Stimulated activated CD8-positive, alpha-beta memory T cell treated with anti-CD3 and anti-CD28 coated beads, Interleukin-12 subunit alpha, Interleukin-12 subunit beta, amount 100 ng/mL, for 1 hour (primary cell): ENCODE data around the gene TBC1D7.

Experiments
- DNase-seq: peaks from one replicate; pipeline ENCODE4 v3.0.0-alpha.2; 2020; ENCODE audit warnings: low read depth

TBC1D7 gene

DNA sequence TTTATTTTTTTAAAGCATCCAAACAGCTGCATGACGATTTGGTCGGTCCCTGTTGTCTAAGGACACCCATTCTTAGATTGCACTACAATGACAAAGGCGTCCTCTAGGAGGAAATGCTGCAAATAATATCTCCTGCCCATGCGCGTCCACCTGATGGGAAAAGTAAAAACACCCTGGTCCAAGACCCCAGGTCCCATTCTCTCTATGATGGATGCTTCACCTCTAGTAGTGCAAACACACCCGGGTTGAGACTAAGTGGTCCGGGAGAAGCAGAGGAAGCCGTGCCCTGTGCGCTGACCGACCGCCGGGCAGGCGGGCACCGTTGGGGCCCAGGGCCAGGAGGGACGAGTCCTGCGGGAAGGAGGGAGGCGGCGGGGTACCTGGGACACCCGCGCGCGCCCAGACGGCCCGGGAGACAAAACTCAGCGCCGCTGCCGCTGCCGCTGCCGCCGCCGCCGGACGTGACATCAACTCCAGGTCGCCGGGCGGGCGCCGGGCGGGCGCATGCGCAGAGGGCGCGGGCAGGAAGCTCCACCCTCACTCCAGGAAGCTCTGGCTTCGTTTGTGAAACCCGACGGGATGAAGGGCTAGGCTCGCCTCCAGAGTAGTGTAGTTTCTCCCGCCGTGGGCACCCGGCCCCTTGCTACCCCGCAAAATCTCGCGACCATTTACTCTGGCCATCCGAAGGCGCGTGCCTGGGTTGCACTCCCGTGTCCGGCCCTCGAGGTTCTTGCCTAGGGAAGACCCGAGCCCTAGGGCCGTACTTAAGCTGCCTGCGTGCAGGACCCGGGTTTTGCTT, at the start of gene TBC1D7:
TBC1D7 (minus strand) TSS at position 462 of the 799 bp plus-strand sequence. CDS start 1,639 bp downstream, outside the sequence.
- peak; percentile 86 for DNase-seq

DNA sequence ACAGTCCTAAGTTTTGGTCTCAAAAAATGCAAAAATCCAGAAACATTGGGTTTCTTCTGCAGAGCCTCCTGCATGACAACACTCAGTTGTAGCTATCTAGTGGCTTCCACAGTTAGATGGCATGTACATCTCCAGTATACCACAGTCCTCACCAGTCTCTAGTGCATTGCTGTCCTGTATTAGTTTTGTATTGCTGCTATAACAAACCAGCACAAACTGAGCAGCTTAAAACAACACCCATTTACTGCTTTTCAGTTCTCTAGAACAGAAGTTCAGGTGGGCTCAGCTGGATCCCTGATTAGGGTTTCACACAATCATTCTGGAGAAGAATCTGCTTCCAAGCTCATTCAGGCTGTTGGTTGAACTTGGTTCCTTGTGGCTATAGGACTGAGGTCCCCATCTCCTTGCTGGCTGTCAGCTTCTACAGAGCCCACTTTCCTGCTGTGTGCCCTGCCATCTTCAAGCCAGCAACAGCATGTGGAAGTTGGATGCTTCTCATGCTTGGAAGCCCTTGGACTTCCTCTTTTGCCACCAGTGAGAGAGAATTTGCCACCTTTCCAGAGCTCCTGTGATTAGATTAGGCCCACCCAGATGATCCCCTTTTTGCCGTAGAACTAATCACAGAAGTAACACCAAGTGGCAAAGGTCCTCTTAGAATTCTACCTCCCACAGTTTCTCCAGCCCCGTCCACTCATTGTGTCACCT, 48.9 kb upstream of the TBC1D7 start:
- DNase-seq = no peak

DNA sequence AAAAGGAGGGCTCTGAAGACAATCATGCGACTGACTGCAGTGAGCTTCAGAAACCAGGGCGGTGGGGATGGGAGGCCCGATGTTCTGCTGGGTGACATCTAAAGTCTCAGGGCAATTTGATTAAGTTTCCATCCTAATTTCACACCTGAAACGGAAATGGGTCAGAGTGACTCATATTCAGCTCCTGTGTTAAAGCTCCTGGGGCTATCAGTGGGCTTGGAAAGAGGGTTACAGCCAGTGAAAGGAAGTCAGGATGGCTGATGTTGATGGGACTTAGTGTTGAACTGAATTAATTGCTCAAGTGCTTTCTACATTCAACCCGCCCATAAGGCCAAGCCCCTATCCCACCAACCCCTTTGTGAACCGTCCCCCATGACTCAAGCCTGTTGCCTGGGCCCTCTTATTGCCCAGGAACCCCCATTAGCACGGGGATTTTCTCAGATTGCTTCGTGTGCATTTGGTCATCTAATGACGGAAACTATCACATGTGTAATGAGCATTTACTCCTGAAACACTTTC, 47.1 kb upstream of the TBC1D7 start:
- no peak for DNase-seq

DNA sequence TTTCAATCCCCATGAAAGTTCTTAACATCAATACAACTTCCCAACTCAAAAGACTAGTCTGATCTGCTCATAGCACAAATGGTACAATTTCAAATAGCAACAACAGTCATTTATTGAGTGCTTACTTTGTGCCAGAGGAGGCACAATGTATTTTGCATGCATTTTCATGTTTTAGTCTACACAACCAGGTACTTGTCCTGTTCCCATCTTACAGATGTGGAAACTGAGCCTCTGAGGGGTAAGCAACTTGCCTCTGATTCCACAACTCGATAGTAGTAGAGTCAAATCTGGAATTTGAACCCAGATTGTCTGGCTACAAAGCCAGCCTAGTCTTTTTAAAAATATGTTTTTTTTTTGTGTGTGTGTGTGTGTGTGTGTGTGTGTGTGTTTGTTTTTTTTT, 45.6 kb upstream of the TBC1D7 start:
- DNase-seq = no peak

DNA sequence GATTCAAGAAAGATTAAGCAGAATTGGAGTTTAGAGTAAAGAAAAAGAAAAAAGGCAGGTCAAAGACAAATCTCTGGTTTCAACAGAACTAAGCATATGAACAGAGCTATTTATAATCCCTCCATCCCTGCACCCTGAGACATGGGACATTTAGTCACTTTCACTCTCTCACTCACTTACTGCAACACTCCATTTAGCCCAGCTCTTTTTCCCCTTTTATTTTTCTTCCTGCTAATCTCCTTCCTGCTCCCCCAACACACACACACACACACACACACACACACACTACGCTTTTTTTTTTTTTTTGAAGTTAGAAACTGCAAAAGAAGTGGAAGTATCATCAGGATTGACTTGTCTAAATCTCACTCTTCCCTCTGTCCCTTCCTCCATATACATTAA, 45.1 kb upstream of the TBC1D7 start:
- no peak for DNase-seq

DNA sequence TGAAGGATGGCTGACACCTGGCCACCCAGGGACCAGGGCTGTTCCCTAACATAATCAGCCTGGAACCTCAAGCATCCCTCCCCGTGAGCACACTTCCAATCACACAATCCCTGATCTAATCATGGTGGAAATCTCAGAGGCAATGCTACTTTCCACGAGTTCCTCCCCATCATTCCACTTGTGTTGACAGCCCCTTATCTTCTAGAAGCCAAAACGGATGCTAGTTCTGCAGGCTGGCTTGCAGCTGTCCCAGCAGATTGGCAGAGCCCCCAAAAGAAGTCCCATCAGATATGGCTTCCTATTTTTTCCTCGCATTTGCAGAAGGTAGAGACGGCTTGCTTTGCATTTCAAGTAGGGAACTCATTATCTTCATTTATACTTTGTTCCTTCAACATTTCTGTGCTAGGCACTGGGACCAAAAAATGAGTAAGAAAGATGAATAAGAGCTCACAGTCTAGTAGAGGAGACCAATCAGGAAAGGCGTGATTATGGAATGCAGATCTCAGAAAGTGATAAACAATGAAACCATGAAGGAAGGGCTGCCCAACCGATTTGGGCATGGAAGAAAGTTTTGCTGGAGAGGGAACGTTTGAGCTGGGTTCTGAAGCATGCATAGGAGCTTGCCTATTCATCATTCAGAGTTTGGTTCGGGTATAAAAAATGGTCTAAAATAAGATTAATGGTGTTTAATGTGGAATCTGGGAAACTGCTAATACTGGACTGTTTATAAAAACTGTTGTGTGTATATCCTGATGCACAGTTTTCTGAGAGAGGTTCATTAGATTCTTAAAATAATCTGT, 44.6 kb upstream of the TBC1D7 start:
- DNase-seq = no peak

DNA sequence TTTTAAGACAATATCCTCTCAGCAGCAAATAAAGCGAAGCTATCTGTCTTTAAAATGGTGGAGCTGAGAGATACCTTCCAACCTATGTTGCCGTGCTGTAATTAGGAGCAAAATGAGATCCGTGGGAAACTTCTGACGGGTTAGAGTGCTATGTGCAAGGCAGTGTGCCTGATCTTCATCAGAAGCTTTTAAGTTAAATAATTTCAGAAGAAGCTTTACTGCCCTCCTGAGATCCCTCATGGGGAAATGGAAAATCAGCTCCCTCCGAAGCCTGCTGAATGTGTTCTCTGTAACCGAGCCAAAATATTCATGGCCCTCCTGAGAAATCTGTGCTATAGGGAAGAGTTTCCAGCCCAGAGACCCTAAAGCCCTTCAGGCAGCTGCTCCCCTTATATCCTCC, 43.7 kb upstream of the TBC1D7 start:
- no peak for DNase-seq

DNA sequence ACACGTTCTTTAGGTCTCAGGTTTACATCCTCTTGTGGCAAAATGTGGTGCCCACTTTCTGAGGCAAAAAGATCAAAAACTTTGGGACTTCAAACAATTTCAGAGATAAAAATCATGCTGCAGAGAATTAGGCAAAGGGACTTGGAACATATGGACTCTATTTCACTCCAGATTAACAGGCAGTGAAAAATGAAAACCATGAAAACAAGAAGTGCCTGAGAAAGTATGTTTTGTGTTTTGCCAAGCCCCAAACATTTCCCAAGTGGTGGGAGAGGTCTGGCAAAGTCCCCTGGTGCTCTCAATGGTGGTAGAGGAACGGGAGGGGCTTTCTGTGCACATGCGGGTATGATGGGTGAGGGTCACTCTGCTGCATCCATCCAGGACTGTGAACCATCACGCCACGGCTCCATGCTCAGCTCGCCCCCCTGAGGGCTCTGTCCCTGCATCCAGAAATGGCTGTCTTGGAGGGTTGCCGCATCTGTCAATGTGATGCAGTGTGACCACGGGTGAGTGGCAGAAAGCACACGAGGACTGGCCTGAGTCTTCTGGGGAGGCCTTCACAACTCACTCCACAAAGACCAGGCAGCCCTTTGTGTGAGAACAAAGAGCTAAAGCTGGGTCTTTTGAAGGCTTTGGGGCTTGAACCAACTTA, 43.2 kb upstream of the TBC1D7 start:
- no peak for DNase-seq

DNA sequence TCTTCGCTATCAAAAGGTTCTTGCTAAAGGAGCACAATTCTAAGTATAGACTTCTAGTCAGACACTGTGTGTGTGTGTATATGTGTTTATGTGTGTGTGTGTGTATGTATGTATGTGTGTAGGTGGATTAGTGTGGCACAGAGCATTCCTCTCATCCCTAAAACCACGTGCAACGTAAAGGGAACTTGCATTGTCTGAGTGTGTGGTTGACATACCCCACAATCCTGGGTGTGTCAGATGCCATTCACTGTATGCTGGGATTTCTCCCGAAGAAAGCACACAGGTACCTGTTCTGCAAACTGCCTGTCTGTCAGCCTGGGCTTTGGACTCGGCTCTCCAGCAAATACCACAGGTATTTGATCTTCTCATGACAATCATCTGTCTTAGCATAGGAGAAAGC, 42.3 kb upstream of the TBC1D7 start:
- DNase-seq = no peak

DNA sequence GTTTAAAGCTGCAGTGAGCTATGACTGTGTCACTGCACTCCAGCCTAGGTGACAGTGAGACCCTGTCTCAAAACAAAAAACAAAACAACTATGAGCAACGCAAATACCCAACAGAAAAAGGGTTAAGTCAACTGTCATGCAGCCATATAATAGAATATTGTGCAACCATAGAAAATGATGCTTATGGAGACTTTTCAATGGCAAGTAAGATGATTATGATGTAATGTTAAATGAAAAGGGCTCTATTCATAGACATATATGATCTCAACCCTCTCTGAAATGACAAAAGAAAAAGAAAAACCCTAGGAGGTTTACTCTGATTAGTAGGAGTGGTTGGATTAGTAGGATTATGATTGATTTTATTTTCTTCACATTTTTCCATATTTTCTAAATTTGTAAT, 41.3 kb upstream of the TBC1D7 start:
- DNase-seq = no peak

DNA sequence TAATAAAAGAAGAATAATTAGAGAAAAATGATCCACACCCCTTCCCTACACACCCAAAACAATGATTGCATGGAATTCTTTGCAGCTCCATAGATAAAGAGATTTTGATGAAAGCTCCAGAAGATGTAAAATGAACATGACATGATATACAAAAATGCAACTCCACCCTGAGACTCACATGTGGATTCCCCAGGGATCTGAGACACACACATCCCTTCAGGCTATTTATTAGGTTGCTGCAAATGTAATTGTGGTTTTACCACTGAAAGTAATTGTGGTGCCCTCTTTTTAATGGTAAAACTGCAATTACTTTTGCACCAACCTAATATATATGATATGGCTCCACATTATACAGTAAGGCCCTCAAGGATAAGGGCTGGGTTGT, 40.4 kb upstream of the TBC1D7 start:
- no peak for DNase-seq

DNA sequence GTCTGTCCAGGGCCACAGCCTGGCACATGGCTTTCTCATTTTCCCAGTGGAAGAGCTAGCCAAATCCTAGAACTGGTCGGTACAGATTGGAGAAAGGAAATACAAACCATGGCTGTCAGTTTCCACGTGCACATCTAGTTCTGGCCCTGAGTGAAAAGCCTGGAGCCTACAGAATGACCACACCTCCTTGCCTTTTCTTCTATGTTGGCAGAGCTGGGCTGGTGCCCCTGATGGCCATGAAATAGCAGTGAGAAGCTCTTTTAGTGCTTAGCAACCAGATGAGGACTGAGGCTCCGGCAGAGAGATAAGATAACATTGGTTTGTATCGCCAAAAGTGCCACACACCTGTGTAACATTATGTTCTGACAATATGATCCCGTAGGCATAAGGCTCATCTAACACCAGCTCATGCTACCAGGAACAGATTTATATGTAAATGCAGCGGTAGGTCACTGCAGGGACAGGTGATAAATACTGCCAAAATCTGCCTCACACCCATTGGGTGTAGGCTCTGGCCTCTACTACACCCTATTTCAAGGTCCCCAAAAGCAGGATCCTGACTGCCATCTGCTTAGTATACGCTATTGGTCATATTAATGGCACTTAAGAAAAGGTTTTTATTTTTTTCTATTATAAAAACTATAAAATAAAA, 39.9 kb upstream of the TBC1D7 start:
- DNase-seq = no peak

DNA sequence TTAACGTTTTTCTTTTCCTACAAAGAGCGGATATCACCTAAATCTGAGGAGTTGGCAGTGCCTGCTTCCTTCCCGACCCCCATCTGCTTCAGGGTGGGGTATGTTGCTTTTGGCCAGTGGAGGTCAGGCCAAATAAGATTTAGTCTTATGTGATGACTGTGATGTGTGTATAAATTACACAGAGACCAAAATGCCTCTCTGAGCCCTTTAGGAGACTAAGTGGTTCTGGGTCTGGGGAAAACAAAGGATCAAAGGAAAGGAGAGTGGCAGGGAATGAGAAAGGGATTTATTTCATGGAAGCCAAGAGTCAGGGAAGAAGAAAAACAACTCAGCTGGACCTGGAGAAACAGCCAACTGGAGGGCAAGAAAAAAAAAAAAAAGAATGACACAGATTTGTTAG, 39.1 kb upstream of the TBC1D7 start:
- no peak for DNase-seq

DNA sequence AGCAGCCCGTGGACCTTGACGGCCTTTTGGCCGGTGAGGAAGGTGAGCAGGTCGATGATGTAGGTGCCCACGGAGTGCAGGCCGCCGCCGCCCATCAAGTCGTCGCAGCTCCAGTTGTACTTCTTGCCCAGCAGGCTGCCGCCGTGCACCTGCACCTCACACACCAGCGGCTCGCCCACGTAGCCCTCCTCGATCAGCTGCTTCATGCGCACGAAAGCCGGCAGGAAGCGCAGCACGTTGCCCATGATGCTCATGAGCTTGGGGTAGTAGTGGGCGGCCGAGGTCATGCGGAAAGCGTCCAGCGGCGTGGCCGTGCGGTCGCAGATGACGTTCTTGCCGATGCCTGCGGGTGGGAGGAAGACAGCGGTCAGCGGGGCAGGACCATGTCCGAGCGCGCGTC, 37.0 kb upstream of the TBC1D7 start:
- DNase-seq = no peak

DNA sequence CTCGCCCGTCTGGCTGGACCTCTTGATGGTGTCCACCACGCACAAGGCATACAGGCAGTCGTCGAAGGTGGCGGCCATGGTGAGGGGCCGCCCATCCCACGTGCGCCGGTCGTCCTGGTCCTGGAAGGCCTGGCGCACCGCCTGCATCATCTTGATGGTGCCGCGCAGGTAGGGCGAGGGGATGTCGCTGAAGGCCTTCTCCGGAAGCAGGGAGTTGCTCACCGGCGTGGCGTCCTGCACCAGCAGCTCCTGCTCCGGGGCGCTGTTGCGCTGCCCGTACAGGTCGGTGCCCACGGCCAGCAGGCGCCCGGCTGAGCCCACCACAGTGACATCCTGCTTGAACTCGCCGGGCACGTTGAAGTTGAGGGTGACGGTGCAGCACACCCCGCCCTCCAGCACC, 36.5 kb upstream of the TBC1D7 start:
- no peak for DNase-seq

DNA sequence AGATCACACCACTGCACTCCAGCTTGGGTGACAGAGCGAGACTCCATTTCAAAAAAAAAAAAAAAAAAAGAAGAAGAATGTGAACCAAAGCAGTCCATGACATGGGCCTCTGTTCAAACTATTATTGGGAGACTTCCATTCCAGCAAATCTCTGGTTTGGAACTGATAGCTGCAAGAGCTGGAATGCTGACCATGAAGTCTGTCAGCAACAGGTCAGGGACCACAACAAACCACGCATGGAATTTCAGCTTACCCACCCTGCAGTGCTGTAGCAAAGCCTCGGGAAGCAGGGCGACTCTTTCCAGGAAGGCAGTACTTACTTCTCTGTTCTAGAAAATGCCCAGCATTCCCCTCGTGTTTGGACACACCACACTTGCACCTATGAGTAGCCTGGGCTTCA, 34.1 kb upstream of the TBC1D7 start:
- no peak for DNase-seq

DNA sequence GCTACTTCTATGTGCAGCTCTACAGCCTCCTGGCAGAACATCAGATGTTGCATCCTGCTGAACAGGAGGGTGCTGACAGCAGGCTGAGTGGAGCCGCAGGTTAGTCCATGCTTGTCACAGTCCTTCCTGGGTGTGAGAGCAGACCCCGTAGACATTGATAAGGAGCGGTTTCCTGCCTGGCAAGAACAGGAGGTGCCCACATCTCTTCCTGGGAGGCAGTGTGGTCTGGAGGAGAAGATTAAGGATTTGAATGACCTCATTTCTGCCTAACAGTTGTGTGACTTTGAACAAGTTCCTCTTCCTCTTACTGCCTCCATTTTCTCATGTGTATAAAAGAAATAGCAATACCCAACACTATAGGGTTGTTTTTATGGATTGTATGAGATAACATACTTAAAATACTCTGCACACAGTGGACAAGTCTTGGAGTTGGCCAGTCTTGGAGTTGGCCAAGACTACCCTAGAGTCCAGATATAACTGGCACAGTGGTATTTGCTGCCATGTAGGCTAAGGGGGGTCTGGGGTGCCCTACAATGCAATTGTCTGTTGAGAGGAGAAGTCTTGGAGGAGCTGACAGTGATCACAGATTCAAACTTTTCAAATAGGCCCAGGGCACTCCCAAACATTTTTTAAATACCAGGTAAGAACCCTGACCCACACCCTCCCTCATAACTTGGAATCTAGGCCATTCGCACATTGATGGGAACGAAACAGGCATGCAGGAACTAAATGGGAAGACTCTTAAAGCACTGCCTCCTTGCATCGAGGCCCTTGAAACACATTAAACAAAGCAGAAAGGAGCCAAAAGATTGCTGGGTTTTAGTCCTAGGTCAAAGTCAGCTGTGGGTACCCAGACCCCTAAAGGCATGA, 32.6 kb upstream of the TBC1D7 start:
- DNase-seq = no peak

DNA sequence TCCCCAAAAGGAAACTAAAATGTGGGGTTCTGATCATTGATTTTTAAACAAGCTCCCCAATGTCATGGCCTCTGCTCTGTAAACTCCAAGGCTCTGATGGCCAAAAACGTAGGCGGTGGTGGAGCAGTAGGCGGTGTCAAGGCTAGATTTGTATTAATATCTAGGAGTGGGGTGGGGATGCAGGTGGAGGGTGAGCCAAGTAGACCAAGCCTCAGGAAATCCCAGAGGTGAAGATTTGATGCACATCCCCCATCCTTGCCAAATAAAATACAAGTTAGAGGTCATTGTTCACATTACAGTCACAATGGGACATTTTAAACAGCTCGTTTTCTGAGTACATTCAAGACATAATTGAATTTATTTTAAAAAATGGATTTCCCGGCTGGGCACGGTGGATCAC, 30.9 kb upstream of the TBC1D7 start:
- DNase-seq = no peak

DNA sequence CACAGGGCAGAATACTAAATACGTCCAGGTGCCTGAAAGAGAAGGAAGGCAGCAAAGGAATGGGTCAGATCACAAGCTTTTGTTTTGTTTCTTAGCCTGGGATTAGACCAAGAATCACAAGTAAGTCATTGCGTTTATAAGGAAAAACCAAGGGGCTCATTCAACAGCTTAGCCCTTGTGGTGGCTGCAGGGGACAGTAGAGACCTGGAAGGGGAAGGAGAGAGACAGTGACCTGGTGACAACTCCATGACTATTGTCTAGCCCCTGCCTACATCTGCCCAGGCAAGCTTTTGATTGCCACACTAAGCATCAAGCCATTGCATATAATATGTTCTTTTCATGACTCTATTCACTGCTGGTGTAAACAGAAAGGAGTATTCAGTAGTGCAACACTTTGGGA, 30.2 kb upstream of the TBC1D7 start:
- no peak for DNase-seq

DNA sequence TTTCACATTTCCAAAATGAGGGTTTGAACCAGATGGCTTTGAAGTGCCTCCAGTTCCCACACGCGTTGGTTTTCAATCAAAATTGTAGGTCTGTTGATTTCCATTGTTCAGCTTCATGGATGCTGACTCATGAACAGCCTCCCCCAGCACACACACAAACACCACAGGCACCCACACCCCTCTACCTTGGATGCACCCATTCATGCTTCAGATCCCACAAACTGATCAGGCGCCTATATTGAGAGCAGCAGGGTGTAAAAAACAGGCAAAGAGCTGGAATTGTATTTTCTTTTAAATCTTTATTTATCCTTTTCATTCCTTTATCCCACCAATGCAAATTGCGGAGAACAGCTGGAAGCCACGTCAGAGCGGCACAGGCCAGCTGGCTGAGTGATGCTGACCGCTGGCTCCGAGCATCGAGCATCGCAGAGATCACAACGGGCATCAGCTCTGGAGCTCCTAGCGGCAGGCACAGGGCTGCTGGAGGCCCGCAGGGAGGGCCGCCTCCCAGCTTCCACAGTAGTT, 29.3 kb upstream of the TBC1D7 start:
- no peak for DNase-seq
